ENCODE measurements around the gene ZNF438.

ZNF438 gene

GRCh38 chr10:30883116-30883515 lies 148.5 kb downstream of the ZNF438 start:
- in situ Hi-C loops (cut with MboI; ENCODE audit: low pct_unique_long_range_greater_than_20kb, low sequenced_read_pairs, unreplicated experiment), result no loop called here
- DNase-seq (ENCODE audit: low spot score), result no peak

GRCh38 chr10:30882281-30882680 lies 149.4 kb downstream of the ZNF438 start:
- in situ Hi-C loops (cut with MboI; ENCODE audit: low pct_unique_long_range_greater_than_20kb, low sequenced_read_pairs, unreplicated experiment), result no loop called here
- no peak for DNase-seq (ENCODE audit: low spot score)
- no peak for TF ChIP-seq CTCF (IDR thresholded peaks at IDR 0.05; ENCODE audit: extremely low read depth, insufficient read depth, missing control alignments)

More at GRCh38 chr10:30883116-30883515, 148.5 kb downstream of the ZNF438 start:
- no peak for TF ChIP-seq CTCF (IDR thresholded peaks at IDR 0.05; ENCODE audit: extremely low read depth, insufficient read depth, missing control alignments)

- in situ Hi-C loops (cut with MboI; ENCODE audit: low pct_unique_long_range_greater_than_20kb, low sequenced_read_pairs, unreplicated experiment), result no loop called here
Observed at GRCh38 chr10:30878920-30879319, 152.7 kb downstream of the ZNF438 start.

GRCh38 chr10:30877111-30877510 lies 154.6 kb downstream of the ZNF438 start:
- no peak for DNase-seq (ENCODE audit: low spot score)
- TF ChIP-seq CTCF (IDR thresholded peaks at IDR 0.05; ENCODE audit: extremely low read depth, insufficient read depth, missing control alignments), result no peak
- in situ Hi-C loops (cut with MboI; ENCODE audit: low pct_unique_long_range_greater_than_20kb, low sequenced_read_pairs, unreplicated experiment), result no loop called here

More at GRCh38 chr10:30878920-30879319, 152.7 kb downstream of the ZNF438 start:
- DNase-seq (ENCODE audit: low spot score), result no peak
- TF ChIP-seq CTCF (IDR thresholded peaks at IDR 0.05; ENCODE audit: extremely low read depth, insufficient read depth, missing control alignments), result no peak

- TF ChIP-seq CTCF (IDR thresholded peaks at IDR 0.05; ENCODE audit: extremely low read depth, insufficient read depth, missing control alignments), result no peak
- in situ Hi-C loops (cut with MboI; ENCODE audit: low pct_unique_long_range_greater_than_20kb, low sequenced_read_pairs, unreplicated experiment), result no loop called here
- no peak for DNase-seq (ENCODE audit: low spot score)
Observed at GRCh38 chr10:30873411-30873810, 158.3 kb downstream of the ZNF438 start.

GRCh38 chr10:30870896-30871295 lies 160.8 kb downstream of the ZNF438 start:
- DNase-seq (ENCODE audit: low spot score), result no peak
- no peak for TF ChIP-seq CTCF (IDR thresholded peaks at IDR 0.05; ENCODE audit: extremely low read depth, insufficient read depth, missing control alignments)
- in situ Hi-C loops (cut with MboI; ENCODE audit: low pct_unique_long_range_greater_than_20kb, low sequenced_read_pairs, unreplicated experiment), result no loop called here

GRCh38 chr10:30869566-30869965 lies 162.1 kb downstream of the ZNF438 start:
- DNase-seq (ENCODE audit: low spot score), result no peak
- in situ Hi-C loops (cut with MboI; ENCODE audit: low pct_unique_long_range_greater_than_20kb, low sequenced_read_pairs, unreplicated experiment), result no loop called here
- TF ChIP-seq CTCF (IDR thresholded peaks at IDR 0.05; ENCODE audit: extremely low read depth, insufficient read depth, missing control alignments), result no peak
